Nephron progenitor cell (in vitro differentiated cells): ENCODE results near the gene FSTL4.

Experiments
- DNase-seq: peaks from one replicate; pipeline ENCODE4 v3.0.0; 2021
- H3K27ac Mint-ChIP-seq: 2 replicates; pipeline ENCODE4 v1.8.0; 2021; ENCODE audit warnings: mild to moderate bottlenecking, moderate library complexity, mixed read lengths
- H3K27me3 Mint-ChIP-seq: 2 replicates; pipeline ENCODE4 v1.8.0; 2021; ENCODE audit warnings: mild to moderate bottlenecking, low read depth, mixed read lengths; ENCODE audit not compliant: poor library complexity
- H3K36me3 Mint-ChIP-seq: 2 replicates; pipeline ENCODE4 v1.8.0; 2021; ENCODE audit warnings: low read depth, mixed read lengths
- H3K4me1 Mint-ChIP-seq: 2 replicates; pipeline ENCODE4 v1.8.0; 2021; ENCODE audit warnings: mixed read lengths
- H3K4me3 Mint-ChIP-seq: 2 replicates; pipeline ENCODE4 v1.8.0; 2021; ENCODE audit warnings: mild to moderate bottlenecking, moderate library complexity, mixed read lengths
- H3K9me3 Mint-ChIP-seq: 2 replicates; pipeline ENCODE4 v1.8.0; 2021; ENCODE audit warnings: mild to moderate bottlenecking, moderate library complexity, mixed read lengths
- CTCF ChIP-seq: fragments of 200-600 bp; sonication (generic); IDR thresholded peaks from 2 replicates; pipeline ENCODE4 v1.5.0; 2021; ENCODE audit warnings: antibody characterized with exemption

Gene FSTL4

GRCh38 chr5:133253070-133253469, 359.3 kb downstream of the FSTL4 start:
- DNase-seq = no peak

DNA sequence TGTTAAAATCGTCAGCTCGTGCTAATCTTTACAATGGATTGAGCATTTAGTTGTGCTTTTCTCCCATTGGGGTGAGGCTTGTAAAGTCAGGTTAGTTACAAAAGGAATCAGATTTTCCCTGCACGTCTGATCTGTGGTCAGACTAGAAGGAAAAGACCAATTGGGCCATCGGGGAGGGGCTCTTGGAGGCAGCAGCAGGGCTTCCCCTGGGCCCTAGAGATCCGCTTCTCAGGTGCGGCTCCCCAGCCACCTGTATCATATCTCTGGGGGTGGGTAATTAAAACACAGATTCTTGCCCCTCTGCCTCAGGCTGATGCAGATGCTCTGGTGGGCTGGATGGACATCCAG, 360.2 kb downstream of the FSTL4 start:
- no peak overlapping the region for H3K27ac Mint-ChIP-seq
- no peaks in the 10 kb centered on the region for H3K36me3 Mint-ChIP-seq
- H3K4me3 Mint-ChIP-seq = peak overlapping the region; percentile 11
- H3K27me3 Mint-ChIP-seq = peaks cover 15% of the 10 kb centered on the region
- no peak for DNase-seq
- H3K9me3 Mint-ChIP-seq = no peaks in the 10 kb centered on the region
- no peak for TF ChIP-seq CTCF
- peaks cover 39% of the 10 kb centered on the region for H3K4me1 Mint-ChIP-seq

More at GRCh38 chr5:133253070-133253469, 359.3 kb downstream of the FSTL4 start:
- no peaks in the 10 kb centered on the region for H3K9me3 Mint-ChIP-seq
- no peak for TF ChIP-seq CTCF
- H3K27ac Mint-ChIP-seq = no peak overlapping the region
- H3K4me1 Mint-ChIP-seq = peaks cover 39% of the 10 kb centered on the region
- no peaks in the 10 kb centered on the region for H3K36me3 Mint-ChIP-seq
- no peak overlapping the region for H3K4me3 Mint-ChIP-seq
- H3K27me3 Mint-ChIP-seq = peaks cover 17% of the 10 kb centered on the region

DNA sequence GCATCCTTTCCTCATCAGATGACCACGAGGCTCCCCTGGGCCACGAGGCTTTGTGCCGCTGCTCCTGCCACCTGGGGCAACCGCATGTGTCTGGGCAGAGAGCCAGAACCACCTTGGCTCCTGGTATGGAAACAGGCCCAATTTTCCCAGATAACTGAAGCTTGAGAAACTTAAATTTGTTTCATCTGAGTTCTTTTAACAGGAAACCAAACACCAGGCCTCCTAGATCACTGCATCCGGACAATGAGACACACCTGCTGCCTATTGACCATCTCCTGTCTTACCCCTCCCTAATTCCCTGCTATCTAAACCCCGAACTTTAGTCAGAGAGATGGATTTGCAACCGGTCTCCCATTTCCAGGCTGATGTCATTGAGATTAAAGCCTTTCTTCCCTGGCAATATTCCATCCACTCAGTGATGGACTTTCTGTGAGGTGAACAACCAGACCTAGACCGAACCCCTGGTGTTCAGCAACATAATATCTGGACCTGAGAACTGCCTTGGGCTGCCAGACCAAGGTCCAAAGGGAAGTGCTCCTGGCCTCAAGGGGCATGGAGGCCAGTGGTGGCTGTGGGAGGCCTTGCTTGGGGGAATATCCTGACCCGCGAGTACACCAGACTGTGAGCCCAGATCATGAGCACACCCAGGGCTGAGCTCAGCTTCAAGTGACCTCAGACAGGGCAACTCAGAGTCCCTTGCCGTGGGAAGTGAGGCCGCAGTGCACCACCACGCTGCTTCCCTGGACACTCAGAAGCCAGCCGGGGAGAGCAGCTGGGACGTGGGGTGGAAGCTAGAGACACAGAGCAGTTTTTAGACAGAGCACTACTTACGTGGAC, 360.8 kb downstream of the FSTL4 start:
- no peak for TF ChIP-seq CTCF
- no peak for DNase-seq
- Mint-ChIP-seq H3K4me3 (peak overlapping the region; percentile 11), H3K9me3 (no peaks in the 10 kb centered on the region), H3K36me3 (no peaks in the 10 kb centered on the region), H3K27me3 (peaks cover 15% of the 10 kb centered on the region), H3K4me1 (peaks cover 34% of the 10 kb centered on the region), H3K27ac (no peak overlapping the region)

- Mint-ChIP-seq H3K4me1 (peaks cover 35% of the 10 kb centered on the region), H3K36me3 (no peaks in the 10 kb centered on the region), H3K27ac (no peak overlapping the region), H3K27me3 (peaks cover 12% of the 10 kb centered on the region), H3K9me3 (no peaks in the 10 kb centered on the region), H3K4me3 (no peak overlapping the region)
- no peak for TF ChIP-seq CTCF
- no peak for DNase-seq
These were observed 361.8 kb downstream of the FSTL4 start for GRCh38 chr5:133250527-133250926.

GRCh38 chr5:133249593-133249992, 362.7 kb downstream of the FSTL4 start:
- Mint-ChIP-seq H3K4me3 (no peak overlapping the region), H3K36me3 (no peaks in the 10 kb centered on the region), H3K27me3 (peaks cover 12% of the 10 kb centered on the region), H3K4me1 (peaks cover 38% of the 10 kb centered on the region), H3K9me3 (no peaks in the 10 kb centered on the region), H3K27ac (no peak overlapping the region)
- DNase-seq = no peak
- TF ChIP-seq CTCF = no peak
